IPS-20b (cell line): Measurements from ENCODE around the gene LAPTM5.
"Not testable (repeated sequence)": the region's sequence is repeated elsewhere in the genome, so short reads cannot be mapped to it uniquely, and the experiment has no call there.

Experiments used
- H3K27ac ChIP-seq: one replicate; pipeline ENCODE4 v1.5.1; 2013; ENCODE audit warnings: low read length
- H3K27me3 ChIP-seq: 2 replicates; pipeline ENCODE4 v1.6.1; 2013; ENCODE audit warnings: mild to moderate bottlenecking, low read length, inconsistent platforms; ENCODE audit not compliant: insufficient read depth
- H3K36me3 ChIP-seq: 2 replicates; pipeline ENCODE4 v1.6.1; 2013; ENCODE audit warnings: low read depth, mild to moderate bottlenecking, inconsistent platforms, low read length, moderate library complexity; ENCODE audit not compliant: insufficient read depth
- H3K4me1 ChIP-seq: 2 replicates; pipeline ENCODE4 v1.6.1; 2013; ENCODE audit warnings: mild to moderate bottlenecking, control low read depth, inconsistent platforms, low read length, moderate library complexity; ENCODE audit not compliant: insufficient read depth
- H3K4me3 ChIP-seq: 2 replicates; pipeline ENCODE4 v1.5.1; 2013; ENCODE audit warnings: mild to moderate bottlenecking, low read length, inconsistent platforms
- H3K9ac ChIP-seq: 2 replicates; pipeline ENCODE4 v1.6.1; 2013; ENCODE audit warnings: low read depth, mild to moderate bottlenecking, inconsistent platforms, low read length, moderate library complexity
- H3K9me3 ChIP-seq: 2 replicates; pipeline ENCODE4 v1.6.1; 2013; ENCODE audit warnings: mild to moderate bottlenecking, low read depth, low read length, inconsistent platforms; ENCODE audit not compliant: insufficient read depth

The LAPTM5 gene

DNA sequence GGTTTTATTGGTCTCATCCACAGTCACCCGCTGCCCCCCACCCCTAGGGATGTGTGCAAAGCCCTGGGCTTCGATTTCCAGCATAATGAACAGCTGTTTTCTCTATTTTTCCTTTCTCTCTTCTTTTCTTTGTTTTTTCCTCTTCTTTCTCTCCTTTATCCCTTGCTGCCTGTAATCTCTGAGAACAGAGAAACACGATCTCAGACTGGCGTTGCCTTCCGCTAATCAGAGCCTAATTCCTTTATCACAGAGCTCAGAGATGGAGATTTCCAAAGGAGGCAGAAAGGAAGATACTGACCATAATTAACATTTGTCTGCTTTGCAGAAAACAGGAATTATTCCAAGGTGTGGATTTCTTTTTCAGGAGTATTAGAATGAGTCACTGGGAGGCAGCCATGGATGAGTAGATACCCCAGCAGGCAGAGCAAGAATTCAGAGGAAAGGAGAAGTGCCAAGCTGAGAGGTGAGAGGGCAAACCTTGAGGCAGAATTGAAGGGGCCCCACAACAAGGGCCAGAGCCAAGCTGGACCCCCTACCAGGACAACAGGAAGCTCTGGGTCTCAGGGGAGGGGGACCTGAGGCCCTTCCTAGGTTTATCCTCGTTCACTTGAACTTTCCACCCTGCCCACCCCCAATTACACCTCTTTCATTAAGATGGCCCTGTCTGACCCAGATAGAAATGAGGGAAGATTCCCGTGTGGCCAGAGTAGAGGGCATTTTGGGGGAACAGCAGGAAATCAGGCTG lies 67.5 kb downstream of the LAPTM5 start:
- no peak overlapping the region for H3K4me3 ChIP-seq
- H3K27me3 ChIP-seq = no peaks in the 10 kb centered on the region
- H3K9me3 ChIP-seq = no peaks in the 10 kb centered on the region
- H3K4me1 ChIP-seq = peaks cover 15% of the 10 kb centered on the region; the same call in 1 of the 2 replicates
- no peak overlapping the region for H3K27ac ChIP-seq
- no peaks in the 10 kb centered on the region for H3K36me3 ChIP-seq
- H3K9ac ChIP-seq = no peak overlapping the region

DNA sequence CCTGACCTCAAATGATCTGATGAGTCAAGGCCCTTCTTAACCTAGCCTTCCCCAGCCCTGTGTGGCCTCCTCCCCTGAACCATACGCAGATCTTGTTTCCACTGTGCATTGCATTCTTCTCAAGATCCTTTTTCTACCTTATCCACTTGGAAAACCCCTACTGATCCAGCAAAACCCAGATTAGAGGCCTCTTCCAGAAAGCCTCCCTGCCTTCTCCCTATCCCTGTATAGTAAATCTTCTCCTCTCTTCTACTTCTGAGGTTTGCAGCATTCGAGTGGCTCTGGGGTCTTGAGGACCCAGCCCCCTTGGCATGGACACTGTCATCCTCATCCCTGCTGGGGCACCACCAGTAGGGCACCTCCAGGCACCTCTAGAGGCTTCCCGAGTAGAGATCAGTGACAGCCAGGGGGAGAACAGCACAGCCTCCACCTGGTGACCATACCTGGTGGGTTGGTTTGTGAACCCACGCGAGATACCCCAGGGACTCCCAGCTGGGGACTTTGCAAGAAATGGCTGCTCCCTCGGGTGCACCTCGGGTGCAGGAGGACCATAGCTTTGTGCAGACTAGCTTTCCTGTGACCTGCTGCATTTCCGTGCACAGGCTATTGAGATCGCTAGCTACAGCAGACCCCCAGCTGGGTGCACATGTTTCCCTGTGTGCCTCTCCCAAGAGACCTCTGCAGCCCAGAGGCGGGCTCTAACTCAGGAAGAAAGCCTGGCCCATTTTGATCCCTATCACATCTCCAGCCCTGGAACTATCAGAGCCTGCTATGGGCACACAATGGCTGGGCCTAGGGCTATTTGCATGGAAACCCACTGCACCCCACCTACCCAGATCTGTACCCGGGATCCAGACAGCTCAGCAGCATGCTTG lies 68.4 kb downstream of the LAPTM5 start:
- H3K4me1 ChIP-seq = peaks cover 15% of the 10 kb centered on the region; the same call in 1 of the 2 replicates
- no peak overlapping the region for H3K9ac ChIP-seq
- H3K9me3 ChIP-seq = no peaks in the 10 kb centered on the region
- no peak overlapping the region for H3K27ac ChIP-seq
- H3K27me3 ChIP-seq = peaks cover 9% of the 10 kb centered on the region
- H3K36me3 ChIP-seq = no peaks in the 10 kb centered on the region
- H3K4me3 ChIP-seq = no peak overlapping the region

- Histone ChIP-seq H3K4me1 (peaks cover 15% of the 10 kb centered on the region; the same call in 1 of the 2 replicates), H3K27me3 (peaks cover 15% of the 10 kb centered on the region)
- not testable (repeated sequence) for H3K27ac ChIP-seq, H3K36me3 ChIP-seq, H3K9ac ChIP-seq, H3K9me3 ChIP-seq, H3K4me3 ChIP-seq
Measured at GRCh38 chr1:30688516-30688915, 69.1 kb downstream of the LAPTM5 start.

DNA sequence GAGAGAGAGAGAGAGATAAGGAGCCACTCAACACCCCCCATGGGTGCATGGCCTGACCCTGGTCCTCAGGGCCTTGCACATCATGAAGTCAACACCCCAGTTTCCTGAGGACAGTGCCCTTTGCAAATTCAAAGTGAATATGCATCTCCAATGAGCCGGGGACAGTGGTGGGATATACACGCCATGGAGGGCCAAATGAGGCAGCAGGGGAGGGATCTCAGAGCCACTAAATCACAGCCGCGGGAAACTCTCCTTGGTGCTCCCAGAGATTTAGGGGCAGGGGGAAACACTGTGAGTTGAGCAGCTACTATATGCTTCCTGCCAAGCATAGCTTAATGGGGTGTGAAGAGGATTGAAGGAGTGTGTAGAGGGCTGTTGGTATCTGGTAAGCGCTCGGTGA lies 69.7 kb downstream of the LAPTM5 start:
- Histone ChIP-seq H3K36me3 (no peaks in the 10 kb centered on the region), H3K4me1 (peaks cover 15% of the 10 kb centered on the region; the same call in 1 of the 2 replicates)

DNA sequence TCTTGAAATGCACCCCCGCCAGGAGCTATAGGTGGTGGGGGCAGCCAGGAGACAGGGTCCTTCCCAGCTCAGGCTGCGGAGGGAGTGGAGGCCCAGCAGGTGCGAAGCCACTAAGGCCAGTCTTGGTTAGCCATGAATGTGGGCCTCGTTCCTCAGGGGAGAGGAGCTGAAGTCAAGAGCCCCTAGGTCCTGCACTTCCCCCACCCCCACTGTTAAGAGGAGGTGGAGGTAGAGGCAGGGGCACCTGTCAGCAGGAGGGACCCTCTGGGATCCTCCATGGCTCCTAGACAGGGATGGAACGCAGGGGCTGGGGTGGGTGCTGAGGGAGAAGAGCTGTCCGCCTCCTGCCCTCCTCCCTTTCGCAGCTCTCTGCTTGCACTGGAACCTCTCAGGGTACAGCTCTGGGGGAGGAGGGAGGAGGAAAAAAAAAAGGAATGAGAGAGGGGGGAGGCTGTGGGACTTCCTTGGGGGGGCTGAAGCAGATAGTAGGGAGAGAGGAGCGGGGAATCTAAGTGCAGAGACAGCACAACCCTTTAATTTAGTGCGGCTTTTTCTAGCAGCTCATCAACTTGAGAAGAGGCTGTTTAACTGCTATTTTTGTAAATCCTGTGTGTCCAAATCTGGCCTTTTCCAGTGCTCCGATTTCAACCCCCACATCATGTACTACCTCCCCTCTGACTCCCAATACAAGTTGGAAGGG lies 71.2 kb downstream of the LAPTM5 start:
- H3K4me1 ChIP-seq = peaks cover 15% of the 10 kb centered on the region; the same call in 1 of the 2 replicates
- H3K9ac ChIP-seq = peak overlapping the region; percentile 40; the same call in 1 of the 2 replicates
- peak overlapping the region; percentile 48 for H3K27ac ChIP-seq
- no peaks in the 10 kb centered on the region for H3K9me3 ChIP-seq
- H3K27me3 ChIP-seq = peaks cover 17% of the 10 kb centered on the region
- H3K36me3 ChIP-seq = no peaks in the 10 kb centered on the region
- peak overlapping the region; percentile 68; the same call in 1 of the 2 replicates for H3K4me3 ChIP-seq

More for the DNA sequence above, 69.7 kb downstream of the LAPTM5 start:
- Histone ChIP-seq H3K27ac (no peak overlapping the region), H3K9ac (no peak overlapping the region), H3K27me3 (peaks cover 17% of the 10 kb centered on the region), H3K9me3 (no peaks in the 10 kb centered on the region), H3K4me3 (no peak overlapping the region)

DNA sequence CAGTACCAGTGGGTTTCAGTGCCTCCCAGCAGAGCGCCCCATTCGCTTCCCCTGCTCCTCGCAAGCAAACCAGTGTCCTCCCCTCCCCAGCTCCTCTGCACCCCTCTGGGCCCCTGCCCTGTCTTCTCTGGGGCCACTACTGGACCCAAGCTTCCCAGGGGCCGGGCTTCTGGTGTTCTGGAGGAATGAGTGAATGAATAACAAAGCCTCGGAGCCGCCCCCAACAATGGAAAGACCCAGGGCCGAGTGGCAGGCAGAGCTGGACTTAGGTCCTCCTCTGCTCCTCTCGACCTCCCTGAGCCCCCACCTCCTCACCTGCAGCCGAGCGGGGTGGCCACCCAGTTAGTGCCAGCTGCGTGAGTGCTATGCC lies 71.8 kb downstream of the LAPTM5 start:
- Histone ChIP-seq H3K9ac (peak overlapping the region; percentile 40; the same call in 1 of the 2 replicates), H3K27ac (peak overlapping the region; percentile 48), H3K4me3 (peak overlapping the region; percentile 68)

GRCh38 chr1:30684881-30685795 lies 72.4 kb downstream of the LAPTM5 start:
- Histone ChIP-seq H3K4me3 (peak overlapping the region; percentile 68), H3K4me1 (peaks cover 12% of the 10 kb centered on the region; the same call in 1 of the 2 replicates), H3K27ac (peak overlapping the region; percentile 48), H3K9ac (peak overlapping the region; percentile 40; the same call in 1 of the 2 replicates), H3K9me3 (peaks cover 1% of the 10 kb centered on the region; the same call in 1 of the 2 replicates), H3K36me3 (no peaks in the 10 kb centered on the region), H3K27me3 (peaks cover 17% of the 10 kb centered on the region)

More for the DNA sequence above, 71.8 kb downstream of the LAPTM5 start:
- Histone ChIP-seq H3K4me1 (peaks cover 15% of the 10 kb centered on the region; the same call in 1 of the 2 replicates), H3K27me3 (peaks cover 17% of the 10 kb centered on the region), H3K36me3 (no peaks in the 10 kb centered on the region), H3K9me3 (no peaks in the 10 kb centered on the region)

- no peak overlapping the region for H3K27ac ChIP-seq
Measured at GRCh38 chr1:30684259-30684658, 73.3 kb downstream of the LAPTM5 start.

DNA sequence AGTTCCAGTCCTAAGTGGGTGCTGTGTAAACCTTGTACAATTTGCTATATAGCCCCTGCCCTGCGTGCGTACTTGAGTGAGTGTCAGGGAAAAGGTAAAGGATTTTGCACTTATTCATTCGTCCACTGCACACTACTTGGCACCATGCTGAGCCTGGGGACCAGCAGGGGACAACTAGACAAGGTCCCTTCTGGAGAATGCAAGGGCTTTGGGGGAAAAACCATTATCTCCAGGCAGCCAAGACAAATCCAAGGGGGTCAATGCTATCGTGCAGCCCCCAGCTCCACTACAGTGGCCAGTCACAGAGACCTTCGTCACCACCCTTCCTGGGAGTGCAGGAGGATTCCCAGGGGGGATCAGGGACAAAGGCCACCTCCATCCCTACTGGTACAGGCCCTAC lies 73.9 kb downstream of the LAPTM5 start:
- Histone ChIP-seq H3K9me3 (peaks cover 8% of the 10 kb centered on the region; the same call in 1 of the 2 replicates), H3K27me3 (peaks cover 17% of the 10 kb centered on the region), H3K9ac (no peak overlapping the region), H3K27ac (no peak overlapping the region), H3K4me3 (no peak overlapping the region), H3K36me3 (no peaks in the 10 kb centered on the region), H3K4me1 (peaks cover 6% of the 10 kb centered on the region; the same call in 1 of the 2 replicates)

More at GRCh38 chr1:30684259-30684658, 73.3 kb downstream of the LAPTM5 start:
- no peaks in the 10 kb centered on the region for H3K36me3 ChIP-seq
- peaks cover 17% of the 10 kb centered on the region for H3K27me3 ChIP-seq
- peaks cover 6% of the 10 kb centered on the region; the same call in 1 of the 2 replicates for H3K4me1 ChIP-seq
- H3K4me3 ChIP-seq = no peak overlapping the region
- H3K9ac ChIP-seq = no peak overlapping the region
- H3K9me3 ChIP-seq = peaks cover 8% of the 10 kb centered on the region; the same call in 1 of the 2 replicates
